ENCODE data around the gene ZNF335. TPM values are rescaled to one million over a fixed set of nuclear protein-coding genes. Genes with fewer than 3 reads are reported as not detected.

The ZNF335 gene
- total and polyA plus RNA-seq, 2 of the 13 experiments (the other 11 are each of a cell fraction or from before 2014, with no cell fraction given): 9.7 to 13.7 TPM

GRCh38 chr20:45911486-45912343, 60.3 kb downstream of the ZNF335 start, which contains the start of gene PLTP (continued):
- TF ChIP-seq RCOR2 (CRISPR knock-in tag; IDR thresholded peaks at IDR 0.05): no peak
- no peak for TF ChIP-seq ZBTB20 (CRISPR knock-in tag; IDR thresholded peaks at IDR 0.05; ENCODE audit: borderline replicate concordance, low read depth)
- TF ChIP-seq HNRNPLL (IDR thresholded peaks at IDR 0.05; ENCODE audit: low read depth, low read length, poor library complexity, severe bottlenecking): no peak
- no peak for TF ChIP-seq ZNF549 (CRISPR knock-in tag; IDR thresholded peaks at IDR 0.05)
- TF ChIP-seq AFF4 (CRISPR knock-in tag; IDR thresholded peaks at IDR 0.05): no peak
- peak; percentile 26; the same call in 1 of the 2 replicates for TF ChIP-seq PAWR (CRISPR knock-in tag; IDR thresholded peaks at IDR 0.05; ENCODE audit: borderline replicate concordance)
- TF ChIP-seq AHDC1 (CRISPR knock-in tag; IDR thresholded peaks at IDR 0.05; ENCODE audit: borderline replicate concordance): no peak
- TF ChIP-seq RFXANK (CRISPR knock-in tag; IDR thresholded peaks at IDR 0.05): no peak
- TF ChIP-seq, protein P1, sequence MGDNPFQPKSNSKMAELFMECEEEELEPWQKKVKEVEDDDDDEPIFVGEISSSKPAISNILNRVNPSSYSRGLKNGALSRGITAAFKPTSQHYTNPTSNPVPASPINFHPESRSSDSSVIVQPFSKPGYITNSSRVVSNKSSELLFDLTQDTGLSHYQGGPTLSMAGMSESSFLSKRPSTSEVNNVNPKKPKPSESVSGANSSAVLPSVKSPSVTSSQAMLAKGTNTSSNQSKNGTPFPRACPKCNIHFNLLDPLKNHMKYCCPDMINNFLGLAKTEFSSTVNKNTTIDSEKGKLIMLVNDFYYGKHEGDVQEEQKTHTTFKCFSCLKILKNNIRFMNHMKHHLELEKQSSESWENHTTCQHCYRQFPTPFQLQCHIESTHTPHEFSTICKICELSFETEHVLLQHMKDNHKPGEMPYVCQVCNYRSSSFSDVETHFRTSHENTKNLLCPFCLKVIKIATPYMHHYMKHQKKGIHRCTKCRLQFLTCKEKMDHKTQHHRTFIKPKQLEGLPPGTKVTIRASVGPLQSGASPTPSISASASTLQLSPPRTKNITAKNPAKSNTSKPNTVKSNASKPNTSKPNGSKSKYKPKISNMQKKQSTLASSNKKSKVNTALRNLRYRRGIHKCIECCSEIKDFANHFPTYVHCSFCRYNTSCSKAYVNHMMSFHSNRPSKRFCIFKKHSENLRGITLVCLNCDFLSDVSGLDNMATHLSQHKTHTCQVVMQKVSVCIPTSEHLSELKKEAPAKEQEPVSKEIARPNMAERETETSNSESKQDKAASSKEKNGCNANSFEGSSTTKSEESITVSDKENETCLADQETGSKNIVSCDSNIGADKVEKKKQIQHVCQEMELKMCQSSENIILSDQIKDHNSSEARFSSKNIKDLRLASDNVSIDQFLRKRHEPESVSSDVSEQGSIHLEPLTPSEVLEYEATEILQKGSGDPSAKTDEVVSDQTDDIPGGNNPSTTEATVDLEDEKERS (CRISPR knock-in tag; IDR thresholded peaks at IDR 0.05): peak; percentile 86; the same call in 1 of the 2 replicates
- TF ChIP-seq MYNN (CRISPR knock-in tag; IDR thresholded peaks at IDR 0.05; ENCODE audit: low read depth): no peak
- TF ChIP-seq TFDP1 (CRISPR knock-in tag; IDR thresholded peaks at IDR 0.05; ENCODE audit: borderline replicate concordance): no peak
- TF ChIP-seq, protein P2, sequence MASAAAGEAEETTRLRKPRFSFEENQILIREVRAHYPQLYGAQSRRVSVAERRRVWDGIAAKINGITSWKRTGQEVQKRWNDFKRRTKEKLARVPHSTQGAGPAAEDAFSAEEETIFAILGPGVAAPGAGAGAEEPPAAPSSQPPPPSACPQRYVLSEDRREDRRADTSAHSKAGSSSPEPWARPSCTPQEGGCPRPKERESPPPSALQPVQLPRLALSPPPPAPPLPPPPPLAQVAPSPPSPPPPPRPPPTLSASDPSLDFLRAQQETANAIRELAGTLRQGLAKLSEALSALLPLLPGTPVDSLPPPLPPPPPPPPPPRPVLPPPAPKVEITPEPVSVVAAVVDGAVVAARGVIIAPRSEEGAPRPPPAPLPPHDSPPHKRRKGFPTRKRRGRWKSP (CRISPR knock-in tag; IDR thresholded peaks at IDR 0.05): no peak
- peak; percentile 85 for TF ChIP-seq MEF2D (CRISPR knock-in tag; IDR thresholded peaks at IDR 0.05)

Measured in HepG2 (cell line).